ENCODE data around the gene RPRD1A.

DNA sequence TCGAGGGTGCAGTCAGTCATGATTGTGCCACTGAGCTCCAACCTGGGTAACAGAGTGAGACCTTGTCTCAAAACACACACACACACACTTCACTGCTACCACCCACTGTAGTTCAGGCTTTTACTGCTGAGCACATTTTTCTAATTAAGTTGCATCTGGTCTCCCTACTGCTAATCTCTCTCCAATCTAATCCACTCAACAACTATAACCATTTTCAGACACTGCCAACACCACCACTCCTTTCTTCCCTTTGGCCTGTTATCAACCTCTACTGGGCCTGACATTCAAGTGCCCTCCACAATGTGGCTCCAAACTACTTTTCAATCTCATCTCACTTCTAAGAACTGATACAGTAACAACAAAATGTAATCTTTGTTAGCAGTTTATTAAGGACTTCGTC lies 50.1 kb downstream of the RPRD1A start:
- TF ChIP-seq POLR2A (IDR thresholded peaks at IDR 0.05) (no peak), POLR2AphosphoS5 (IDR thresholded peaks at IDR 0.05) (no peak), EP300 (IDR thresholded peaks at IDR 0.05) (no peak)
- TF ChIP-seq, protein P1, sequence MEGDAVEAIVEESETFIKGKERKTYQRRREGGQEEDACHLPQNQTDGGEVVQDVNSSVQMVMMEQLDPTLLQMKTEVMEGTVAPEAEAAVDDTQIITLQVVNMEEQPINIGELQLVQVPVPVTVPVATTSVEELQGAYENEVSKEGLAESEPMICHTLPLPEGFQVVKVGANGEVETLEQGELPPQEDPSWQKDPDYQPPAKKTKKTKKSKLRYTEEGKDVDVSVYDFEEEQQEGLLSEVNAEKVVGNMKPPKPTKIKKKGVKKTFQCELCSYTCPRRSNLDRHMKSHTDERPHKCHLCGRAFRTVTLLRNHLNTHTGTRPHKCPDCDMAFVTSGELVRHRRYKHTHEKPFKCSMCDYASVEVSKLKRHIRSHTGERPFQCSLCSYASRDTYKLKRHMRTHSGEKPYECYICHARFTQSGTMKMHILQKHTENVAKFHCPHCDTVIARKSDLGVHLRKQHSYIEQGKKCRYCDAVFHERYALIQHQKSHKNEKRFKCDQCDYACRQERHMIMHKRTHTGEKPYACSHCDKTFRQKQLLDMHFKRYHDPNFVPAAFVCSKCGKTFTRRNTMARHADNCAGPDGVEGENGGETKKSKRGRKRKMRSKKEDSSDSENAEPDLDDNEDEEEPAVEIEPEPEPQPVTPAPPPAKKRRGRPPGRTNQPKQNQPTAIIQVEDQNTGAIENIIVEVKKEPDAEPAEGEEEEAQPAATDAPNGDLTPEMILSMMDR (IDR thresholded peaks at IDR 0.05), result no peak
